Neural crest cell (in vitro differentiated cells): ENCODE measurements around the gene NPS. TPM values are rescaled to one million over a fixed set of nuclear protein-coding genes. Genes with fewer than 3 reads are reported as not detected.

Experiments used
- DNase-seq: peaks from one replicate; pipeline ENCODE4 v3.0.0; 2021; ENCODE audit warnings: low read depth, mixed read lengths, low spot score
- H3K27ac Mint-ChIP-seq: one replicate; pipeline ENCODE4 v1.8.0; 2021; ENCODE audit warnings: mild to moderate bottlenecking, mixed read lengths; ENCODE audit not compliant: unreplicated experiment
- H3K27me3 Mint-ChIP-seq: 2 replicates; pipeline ENCODE4 v1.8.0; 2021; ENCODE audit warnings: low read depth, mild to moderate bottlenecking, mixed read lengths
- H3K36me3 Mint-ChIP-seq: 2 replicates; pipeline ENCODE4 v1.8.0; 2021; ENCODE audit warnings: low read depth, mild to moderate bottlenecking, mixed read lengths
- H3K4me1 Mint-ChIP-seq: 2 replicates; pipeline ENCODE4 v1.8.0; 2021; ENCODE audit warnings: mixed read lengths
- H3K4me3 Mint-ChIP-seq: one replicate; pipeline ENCODE4 v1.8.0; 2021; ENCODE audit warnings: mild to moderate bottlenecking, mixed read lengths
- H3K9me3 Mint-ChIP-seq: 2 replicates; pipeline ENCODE4 v1.8.0; 2021; ENCODE audit warnings: mixed read lengths
- CTCF ChIP-seq: fragments of 200-600 bp; sonication (generic); conservative IDR thresholded peaks from 2 replicates; pipeline ENCODE4 v1.5.0; 2021; ENCODE audit warnings: antibody characterized with exemption, mild to moderate bottlenecking
- total RNA-seq: library from RNA; stranded (reverse); gene quantifications from 2 replicates; pipeline ENCODE4 v1.2.1, GENCODE V29; 2021

The NPS gene
- total RNA-seq, 1 donor from 2014 or later = not detected

DNA sequence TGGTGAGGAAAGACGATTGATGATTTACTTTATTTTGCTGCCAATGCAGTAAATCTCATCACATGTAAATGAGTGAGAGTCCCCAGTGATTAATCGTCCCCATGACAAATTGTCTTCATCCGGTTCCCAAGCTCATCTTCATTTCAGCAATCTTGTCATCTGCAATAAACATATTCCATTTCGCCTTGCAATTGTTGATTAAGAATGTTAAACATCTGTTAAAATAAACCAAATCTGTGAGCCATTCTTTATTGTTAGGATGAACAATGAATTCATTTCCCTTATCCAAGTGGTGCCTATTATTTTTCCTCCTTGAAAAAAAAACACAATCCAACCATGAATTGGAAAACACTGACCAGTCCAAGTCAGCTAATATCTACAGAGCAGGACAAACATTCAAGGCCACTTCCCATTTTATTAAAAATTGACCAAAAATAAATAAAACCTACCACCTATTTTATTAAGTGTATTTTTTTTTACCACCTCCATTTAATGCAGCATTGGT, 36.5 kb downstream of the NPS start:
- Mint-ChIP-seq H3K9me3 (peaks cover 4% of the 10 kb centered on the region), H3K27me3 (peaks cover 53% of the 10 kb centered on the region), H3K4me3 (no peak overlapping the region), H3K4me1 (no peaks in the 10 kb centered on the region), H3K36me3 (no peaks in the 10 kb centered on the region), H3K27ac (no peak overlapping the region)
- no peak for DNase-seq
- TF ChIP-seq CTCF = no peak

DNA sequence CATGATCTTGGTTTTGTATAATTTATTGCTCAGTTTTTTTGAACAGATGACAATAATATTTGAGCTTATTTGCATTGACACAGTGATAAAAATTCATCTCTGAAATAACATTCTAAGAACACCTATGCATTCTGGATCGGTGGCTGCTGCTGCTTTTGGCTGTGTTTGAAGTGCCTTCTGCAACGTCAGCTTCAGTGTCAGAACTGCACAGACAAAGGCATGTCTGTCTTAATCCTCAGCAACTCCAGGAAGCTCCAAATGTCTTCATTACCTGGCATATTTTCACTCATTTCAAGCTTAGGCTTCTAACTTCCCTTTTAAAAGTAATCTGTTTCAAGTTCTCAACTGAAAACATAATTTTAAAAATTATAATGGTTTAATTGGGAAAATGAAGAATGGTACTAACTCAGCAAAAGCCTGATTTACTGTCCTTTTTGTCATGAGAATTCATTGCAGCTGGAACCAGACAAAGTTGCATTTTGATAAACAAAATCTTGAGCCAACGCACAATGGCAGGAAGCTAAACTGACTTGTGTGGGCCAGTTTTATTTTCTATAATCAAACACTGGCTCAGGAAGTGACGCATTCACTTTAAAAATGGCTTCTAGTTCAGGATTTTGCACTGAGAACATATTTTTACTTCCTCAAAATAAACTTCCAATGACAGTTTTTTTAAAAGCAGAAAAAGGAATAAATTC, 38.7 kb downstream of the NPS start:
- no peak overlapping the region for H3K27ac Mint-ChIP-seq
- no peaks in the 10 kb centered on the region for H3K36me3 Mint-ChIP-seq
- H3K9me3 Mint-ChIP-seq = peaks cover 4% of the 10 kb centered on the region
- no peak for DNase-seq
- no peak for TF ChIP-seq CTCF
- H3K4me1 Mint-ChIP-seq = no peaks in the 10 kb centered on the region
- H3K4me3 Mint-ChIP-seq = no peak overlapping the region
- peaks cover 62% of the 10 kb centered on the region for H3K27me3 Mint-ChIP-seq

GRCh38 chr10:127592586-127592985, 43.5 kb downstream of the NPS start:
- H3K27me3 Mint-ChIP-seq = peaks cover 70% of the 10 kb centered on the region
- H3K9me3 Mint-ChIP-seq = no peaks in the 10 kb centered on the region
- no peaks in the 10 kb centered on the region for H3K36me3 Mint-ChIP-seq
- no peaks in the 10 kb centered on the region for H3K4me1 Mint-ChIP-seq
- TF ChIP-seq CTCF = no peak
- DNase-seq = no peak
- H3K4me3 Mint-ChIP-seq = no peak overlapping the region
- H3K27ac Mint-ChIP-seq = no peak overlapping the region

DNA sequence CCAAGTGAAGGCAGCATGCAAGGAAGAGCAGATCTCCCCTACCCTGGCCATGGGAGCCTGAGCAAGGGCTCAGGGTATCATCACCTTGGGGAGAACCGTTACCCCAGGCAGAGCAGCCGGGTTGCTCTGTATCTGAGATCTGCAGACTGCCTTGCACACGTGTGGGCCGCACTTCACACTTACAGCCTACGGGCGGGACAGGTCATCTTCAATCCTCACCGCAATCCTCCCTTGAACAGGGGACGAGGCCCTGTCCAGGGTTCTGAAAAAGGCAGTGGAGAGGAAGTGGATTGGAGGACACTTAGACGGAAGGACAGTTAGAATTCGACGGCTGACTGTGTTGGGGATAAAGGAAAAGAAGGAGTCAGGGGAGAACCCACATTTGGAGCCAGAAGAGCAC, 51.4 kb downstream of the NPS start:
- TF ChIP-seq CTCF = no peak
- H3K9me3 Mint-ChIP-seq = no peaks in the 10 kb centered on the region
- no peaks in the 10 kb centered on the region for H3K36me3 Mint-ChIP-seq
- peaks cover 72% of the 10 kb centered on the region for H3K27me3 Mint-ChIP-seq
- peak; percentile 48 for DNase-seq
- H3K27ac Mint-ChIP-seq = no peak overlapping the region
- H3K4me3 Mint-ChIP-seq = no peak overlapping the region
- no peaks in the 10 kb centered on the region for H3K4me1 Mint-ChIP-seq

Other genes starting within 250 kb of the NPS start
- gene FOXI2, start 187.9 kb downstream of the NPS start, total RNA-seq = not detected in 2 replicates